ENCODE results near the gene RITA1.

Gene RITA1

DNA sequence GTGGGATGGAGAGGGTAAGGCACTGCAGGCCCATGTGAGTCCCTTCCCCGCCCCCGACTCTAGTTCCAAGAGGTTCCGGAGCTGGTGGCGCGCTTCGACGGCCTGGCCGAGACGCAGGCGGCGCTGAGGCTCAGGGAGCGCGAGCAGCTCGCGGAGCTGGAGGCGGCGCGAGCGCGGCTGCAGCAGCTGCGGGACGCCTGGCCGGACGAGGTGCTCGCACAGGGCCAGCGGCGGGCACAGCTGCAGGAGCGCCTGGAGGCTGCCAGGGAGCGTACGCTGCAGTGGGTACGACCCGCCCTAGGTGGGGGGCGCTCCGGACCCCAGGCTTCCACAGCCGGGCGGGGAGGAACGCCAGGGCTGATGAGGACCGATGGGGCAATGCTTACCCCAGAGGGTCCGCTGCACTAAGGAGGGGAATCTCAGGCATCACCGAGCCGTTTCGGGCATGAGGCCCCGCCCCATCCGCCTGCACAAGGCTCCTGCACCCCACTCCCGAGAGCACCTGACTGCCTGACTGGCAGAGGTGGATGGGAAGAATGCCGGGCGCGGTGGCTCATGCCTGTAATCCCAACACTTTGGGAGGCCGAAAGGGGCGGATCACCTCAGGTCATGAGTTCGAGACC, 31.1 kb upstream of the RITA1 start:
- no peak for FAIRE-seq

DNA sequence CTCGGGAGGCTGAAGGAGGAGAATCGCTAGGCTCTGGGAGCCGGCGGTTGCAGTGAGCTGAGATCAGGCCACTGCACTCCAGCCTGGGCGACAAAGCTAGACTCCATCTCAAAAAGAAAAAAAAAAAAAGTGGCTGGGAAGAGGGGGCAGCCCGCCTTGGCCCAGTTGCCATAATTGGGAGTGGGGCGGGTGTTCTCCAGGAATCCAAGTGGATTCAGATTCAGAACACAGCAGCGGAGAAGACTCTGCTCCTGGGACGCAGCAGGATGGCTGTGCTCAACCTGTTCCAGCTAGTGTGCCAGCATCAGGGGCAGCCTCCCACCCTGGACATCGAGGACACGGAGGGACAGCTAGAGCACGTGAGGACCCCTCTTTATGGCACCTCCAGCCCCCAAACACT, 30.5 kb upstream of the RITA1 start:
- FAIRE-seq = no peak

DNA sequence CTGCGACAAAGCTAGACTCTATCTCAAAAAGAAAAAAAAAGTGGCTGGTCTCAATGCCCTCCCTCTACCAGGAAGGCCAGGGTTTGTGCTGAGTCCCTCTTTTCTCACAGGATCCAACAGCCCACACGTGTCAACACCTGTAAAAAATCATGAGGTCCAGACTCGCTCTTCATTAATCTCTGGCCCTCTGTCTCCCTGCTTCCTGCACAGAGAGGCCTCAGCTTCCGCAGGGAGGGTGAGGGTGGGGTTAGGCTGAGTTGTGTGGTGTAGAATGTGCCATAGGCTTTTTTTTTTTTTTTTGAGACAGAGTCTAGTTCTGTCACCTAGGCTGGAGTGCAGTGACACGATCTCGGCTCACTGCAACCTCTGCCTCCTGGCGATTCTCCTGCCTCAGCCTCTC, 29.9 kb upstream of the RITA1 start:
- FAIRE-seq = no peak

DNA sequence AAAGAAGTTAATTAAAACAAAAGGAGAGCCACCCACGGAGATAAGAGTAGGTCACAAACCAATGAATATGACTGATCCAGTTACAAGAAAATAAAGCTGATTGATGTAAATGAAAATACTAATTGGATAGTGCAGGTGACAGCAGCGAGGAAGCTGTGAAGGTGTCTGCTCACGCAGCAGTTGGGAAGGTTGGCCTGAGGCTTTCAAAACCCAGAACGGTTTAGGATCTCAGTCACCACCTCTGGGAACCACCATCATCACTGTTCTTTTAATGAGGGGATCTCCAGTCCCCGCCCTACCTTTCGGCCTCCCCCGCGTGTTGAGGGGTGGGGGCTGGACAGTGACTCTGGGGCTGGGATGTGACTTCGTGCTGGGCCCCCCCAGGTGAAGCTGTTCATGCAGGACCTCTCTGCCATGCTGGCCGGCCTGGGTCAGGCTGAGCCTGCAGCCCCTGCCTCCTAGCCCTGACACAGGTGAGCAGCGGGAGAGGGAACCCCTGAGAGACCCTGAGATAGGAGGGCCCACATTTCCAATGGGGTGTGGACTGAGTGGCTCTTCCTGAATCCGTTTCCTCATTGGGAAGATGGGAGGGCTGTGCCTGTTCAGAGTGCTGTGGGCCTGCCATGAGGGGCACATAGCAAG, 28.2 kb upstream of the RITA1 start:
- FAIRE-seq = no peak

DNA sequence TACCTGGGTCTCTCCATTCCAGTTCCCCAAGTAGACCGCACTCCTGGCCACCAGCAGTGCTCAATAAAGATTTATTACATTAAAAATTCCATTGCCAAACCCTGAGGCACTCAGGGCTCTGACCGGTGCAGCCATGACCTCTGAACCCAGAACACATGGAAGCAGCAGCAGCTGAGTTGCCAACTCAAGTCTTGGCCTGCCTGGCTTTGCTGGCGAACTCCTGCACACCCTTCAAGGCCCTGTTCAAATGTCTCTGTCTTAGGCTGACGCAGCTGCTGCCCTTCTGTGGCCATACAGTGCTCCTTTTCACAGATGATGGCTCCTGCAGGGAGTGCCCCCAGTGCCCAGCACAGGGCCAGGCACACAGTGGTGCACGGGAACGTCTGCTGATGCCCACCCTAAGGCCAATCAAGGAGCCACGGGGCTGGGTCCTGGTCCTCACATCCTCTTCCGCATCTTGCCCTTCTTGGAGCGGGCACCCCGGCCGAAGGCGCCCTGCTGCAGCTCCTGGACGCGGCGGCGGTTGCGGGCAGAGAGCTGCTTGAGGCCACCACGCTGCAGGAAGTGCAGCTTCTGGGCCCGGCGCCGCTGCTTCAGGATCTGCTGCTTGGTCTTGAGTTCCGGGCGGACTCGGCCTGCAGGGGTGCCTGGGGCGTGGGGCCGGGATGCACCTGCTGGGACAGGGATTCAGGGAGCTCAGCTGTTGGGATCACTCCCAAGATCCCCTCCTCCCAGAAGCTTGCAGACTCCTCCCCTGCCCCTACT, 26.9 kb upstream of the RITA1 start:
- no peak for FAIRE-seq

DNA sequence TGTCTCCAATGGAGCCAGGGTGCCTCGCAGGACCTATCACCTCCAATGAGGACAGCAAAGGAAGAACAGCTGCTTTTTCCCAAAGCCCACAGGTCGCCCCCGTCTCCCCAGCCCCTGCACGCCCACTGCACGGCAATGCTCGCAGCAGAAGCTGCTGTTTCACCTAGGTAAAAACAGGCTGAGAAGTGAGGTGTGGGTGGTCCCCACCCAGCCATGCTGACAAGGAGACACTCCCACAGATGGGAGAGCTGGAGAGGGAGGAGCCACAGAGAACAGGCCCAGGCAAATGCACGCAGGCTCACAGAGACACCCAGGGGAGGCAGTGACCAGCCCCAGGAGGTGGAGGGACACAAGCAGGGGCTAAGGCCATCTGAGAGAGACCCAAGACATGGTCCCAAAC, 25.6 kb upstream of the RITA1 start:
- no peak for FAIRE-seq

DNA sequence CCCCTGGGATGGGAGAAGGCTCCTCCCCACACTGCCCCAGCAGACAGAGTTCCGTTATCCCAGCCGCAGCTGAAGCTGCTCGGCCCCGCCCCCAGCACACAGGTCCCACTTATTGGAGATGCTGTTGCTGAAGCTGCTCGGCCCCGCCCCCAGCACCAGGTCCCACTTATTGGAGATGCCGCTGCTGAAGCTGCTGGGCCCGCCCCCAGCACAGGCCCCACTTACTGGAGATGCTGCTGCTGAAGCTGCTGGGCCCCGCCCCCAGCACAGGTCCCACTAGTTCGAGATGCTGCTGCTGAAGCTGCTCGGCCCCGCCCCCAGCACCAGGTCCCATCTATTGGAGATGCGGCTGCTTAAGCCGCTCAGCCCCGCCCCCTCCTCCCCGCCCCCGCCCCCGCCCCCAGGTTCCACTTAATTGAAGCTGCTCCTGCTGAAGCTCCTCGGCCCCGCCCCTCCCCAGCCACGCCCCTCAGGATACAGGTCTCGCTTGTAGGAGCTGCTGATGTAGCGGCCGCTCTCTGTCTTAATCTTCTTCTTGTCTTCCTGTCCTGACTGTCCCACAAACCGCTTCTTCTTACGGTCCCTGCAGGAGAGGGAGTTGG, 24.0 kb upstream of the RITA1 start:
- peak; percentile 88 for FAIRE-seq

DNA sequence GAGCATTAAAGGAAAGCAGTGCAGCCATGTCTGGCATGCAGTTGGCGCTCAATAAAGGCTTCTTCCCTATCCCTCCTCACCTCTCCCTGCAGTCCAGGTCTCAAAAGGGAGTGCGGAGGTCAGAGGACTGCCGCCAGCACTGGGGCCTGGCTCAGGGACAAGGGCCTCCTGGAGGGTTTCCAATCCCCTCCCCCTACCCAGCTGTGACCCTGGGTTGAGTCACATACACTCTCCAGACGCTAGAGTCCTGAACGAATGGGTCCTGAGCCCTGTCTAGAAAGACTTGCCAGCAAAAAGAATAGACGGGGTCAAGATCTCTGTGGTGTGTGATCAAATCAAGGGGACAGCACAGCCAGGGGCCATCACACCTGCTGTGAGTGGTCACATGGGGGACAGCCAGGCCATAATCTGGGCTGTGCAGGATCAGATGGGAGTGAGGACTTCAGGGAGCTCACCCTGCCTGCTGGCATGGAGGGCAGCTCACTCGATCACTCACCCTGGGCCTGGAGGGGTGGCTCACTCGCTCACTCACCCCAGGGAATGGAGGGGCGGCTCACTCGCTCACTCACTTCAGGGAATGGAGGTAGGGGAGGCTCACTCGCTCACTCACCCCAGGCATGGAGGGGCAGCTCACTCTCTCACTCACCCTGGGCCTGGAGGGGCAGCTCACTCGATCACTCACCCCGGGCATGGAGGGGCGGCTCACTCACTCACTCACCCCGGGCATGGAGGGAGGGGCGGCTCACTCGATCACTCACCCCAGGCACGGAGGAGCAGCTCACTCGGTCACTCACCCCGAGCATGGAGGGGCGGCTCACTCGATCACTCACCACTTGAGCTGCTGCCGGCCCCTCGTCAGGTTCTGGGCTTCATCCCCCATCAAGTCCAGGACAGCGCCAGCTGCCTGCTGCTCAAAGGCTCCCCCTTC, 23.2 kb upstream of the RITA1 start:
- FAIRE-seq = no peak

DNA sequence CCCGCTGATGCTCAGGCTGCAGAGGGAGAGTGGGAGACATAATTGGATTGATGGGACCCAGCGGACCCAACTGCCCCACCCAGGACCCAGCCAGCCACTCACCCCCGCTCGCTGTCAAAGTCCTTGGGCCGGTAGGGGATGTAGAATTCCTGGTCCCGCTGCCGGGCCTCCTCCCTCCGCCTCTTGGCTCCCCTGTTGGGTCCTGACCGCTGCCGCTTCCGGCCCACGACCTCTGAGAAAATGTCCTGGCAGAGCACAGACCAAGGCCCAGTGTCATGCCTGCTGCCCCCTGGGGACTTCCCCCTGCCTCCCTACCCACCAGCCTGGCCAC, 22.5 kb upstream of the RITA1 start:
- FAIRE-seq = no peak

DNA sequence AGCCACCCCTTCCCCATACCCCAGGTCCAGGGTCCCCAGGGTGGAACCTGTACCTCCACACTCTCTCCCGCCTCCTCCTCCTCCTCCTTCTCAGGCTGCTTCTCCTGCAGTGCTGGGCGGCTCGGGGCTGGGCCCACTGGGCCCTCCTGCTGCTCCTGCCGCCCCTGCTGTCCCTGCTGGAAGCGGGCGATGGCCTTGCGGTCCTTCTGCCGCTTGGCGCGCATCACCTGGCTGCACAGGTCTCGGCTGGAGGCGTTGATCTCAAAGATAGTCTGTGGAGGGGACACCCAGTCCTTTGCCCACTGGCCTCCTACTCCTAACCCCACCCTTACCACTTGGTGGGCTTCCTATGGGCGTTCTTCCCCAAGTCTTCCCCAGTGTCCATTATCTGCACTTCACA, 21.5 kb upstream of the RITA1 start:
- no peak for FAIRE-seq

DNA sequence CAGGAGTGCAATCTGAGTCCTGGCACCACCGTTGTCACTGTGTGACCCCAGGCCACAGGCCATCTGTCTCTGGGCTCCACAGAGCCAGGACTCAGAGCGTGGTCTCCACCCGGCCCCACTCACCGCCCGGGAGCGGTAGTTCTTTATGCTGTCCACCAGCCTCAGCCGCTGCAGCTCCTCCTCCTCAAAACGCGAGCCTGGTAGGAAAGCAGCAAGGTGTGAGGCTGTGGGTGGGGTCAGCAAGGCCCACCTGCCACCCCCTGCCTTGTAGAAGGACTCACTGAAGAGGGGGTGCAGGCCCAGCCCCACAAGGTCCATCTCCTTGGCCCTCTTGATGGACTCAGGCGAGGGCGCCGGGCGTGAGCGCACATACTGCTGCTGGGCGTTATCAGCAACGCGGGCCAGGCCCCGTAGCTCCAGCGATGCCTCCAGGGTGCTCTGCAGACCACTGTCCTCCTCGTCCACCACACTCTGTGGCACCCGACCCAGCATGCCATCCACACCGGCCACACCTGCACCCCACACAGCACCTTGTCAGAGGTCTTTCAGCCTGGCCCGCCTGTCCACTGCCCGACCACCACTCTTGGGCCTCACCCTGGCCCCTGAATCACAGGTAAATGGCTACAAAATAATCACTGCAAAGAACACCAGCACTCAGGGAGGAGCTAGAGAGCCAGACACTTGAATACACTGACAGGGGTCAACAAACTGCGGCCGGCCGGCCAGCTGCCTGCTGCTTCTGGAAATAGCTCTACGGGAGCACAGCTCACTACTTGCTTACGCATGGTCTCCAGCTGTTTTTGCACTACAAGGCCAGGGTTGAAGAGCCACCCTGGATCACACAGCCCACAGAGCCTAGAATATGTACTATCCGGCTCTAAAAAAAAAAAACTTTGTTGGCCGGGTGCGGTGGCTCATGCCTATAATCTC, 19.7 kb upstream of the RITA1 start:
- FAIRE-seq = no peak

DNA sequence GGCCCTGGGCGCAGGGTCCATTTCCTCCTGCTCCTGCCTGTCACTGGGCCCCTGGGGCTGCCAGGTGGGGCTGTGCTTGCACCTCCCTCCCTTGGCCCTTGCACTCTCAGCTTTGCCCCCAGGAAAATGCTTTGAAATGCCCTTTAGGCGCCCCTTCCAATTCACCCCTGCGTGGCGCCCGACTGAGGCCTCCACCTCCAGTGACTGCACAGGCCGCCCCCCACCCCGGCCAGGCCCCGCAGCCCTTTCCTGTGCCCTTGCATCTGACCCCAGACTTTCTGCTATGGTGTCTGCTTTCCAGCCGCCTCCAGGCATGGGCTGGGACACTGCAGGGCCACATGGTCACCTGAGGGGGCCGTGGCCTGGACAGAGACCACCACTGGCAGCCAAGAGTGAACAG, 17.7 kb upstream of the RITA1 start:
- FAIRE-seq = no peak

DNA sequence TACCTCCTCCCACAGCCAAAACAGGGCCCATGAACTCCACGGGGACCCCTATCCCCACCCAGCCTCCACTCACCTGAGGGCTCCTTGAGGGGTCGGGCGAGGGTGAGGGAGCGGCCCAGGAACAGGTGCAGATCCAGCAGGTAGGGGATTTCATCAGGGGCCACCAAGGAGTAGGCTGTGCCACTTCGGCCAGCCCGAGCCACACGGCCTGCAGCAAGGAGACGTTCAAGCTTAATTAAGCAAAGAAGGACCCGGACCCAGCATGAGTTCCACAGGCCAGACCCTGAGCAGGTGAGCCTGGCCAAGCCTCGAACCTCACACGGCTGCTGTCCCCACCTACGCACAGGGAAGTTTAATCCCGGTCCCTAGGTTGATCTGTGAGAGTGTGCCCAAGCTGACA, 15.8 kb upstream of the RITA1 start:
- no peak for FAIRE-seq

DNA sequence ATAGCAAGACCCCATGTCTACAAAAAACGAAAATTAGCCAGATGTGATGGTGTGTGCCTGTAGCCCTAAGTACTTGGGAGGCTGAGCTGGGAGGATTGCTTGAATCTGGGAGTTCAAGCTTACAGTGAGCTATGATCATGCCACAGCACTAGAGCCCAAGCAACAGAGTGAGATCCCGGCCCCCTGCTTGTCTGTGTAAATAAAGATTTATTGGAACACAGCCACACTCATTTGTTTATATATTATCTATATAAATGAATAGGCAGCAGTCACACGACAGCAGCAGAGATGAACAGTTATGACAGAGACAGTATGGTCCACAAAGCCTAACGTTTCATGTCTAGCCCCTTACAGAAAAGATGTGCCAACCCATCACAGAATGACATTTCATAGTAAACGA, 15.1 kb upstream of the RITA1 start:
- no peak for FAIRE-seq

DNA sequence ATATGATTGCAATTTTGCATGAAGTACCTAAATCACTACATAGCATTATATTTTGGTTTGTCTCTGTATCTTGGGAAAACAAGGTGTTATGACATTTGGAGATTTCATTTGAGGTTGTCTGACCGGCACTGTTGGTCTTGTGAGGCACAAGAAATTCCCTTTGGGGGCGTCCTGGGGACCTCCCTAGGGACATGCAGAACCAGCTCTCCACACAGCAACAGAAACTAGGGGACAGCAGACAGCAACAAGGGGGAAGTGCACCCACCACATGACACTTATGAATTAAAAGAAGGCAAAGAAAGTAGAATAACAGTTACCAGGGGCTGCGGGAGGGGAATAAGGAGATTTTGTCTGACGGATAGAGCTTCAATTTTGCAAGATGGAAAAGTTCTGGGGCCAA, 14.6 kb upstream of the RITA1 start:
- FAIRE-seq = no peak

DNA sequence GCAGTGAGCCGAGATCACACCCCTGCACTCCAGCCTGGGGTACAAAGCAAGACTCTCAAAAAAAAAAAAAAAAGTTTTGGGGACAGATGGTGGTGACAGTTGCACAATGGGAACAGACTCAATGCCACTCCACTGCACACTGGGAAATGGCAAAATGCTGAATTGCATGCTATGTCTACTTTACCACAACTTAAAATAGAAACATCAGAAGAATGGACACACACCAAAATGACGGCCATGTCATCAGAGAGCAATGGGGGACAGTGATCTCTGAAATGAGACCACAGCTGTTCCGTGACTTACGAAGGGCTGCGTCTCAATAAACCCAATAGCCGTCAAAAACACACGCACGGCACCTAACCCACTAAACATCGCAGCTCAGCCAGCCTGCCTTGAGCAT, 14.0 kb upstream of the RITA1 start:
- no peak for FAIRE-seq

DNA sequence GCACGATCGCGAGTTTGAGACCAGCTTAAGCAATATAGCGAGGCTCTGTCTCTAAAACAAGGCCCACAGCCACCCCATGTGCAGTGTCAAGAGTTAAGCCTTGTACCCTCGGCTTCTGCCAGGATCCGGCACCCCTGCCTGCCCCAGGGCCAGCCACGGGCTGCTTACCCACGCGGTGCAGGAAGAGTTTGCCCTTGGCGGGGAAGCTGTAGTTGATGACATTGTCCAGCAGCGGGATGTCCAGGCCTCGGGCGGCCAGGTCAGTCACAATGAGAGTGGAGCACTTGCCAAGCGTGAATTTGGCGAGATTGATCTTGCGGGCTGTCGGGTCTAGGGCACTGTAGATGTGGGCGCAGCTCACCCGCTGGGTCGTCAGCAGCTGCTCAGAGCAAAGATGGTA, 13.3 kb upstream of the RITA1 start:
- no peak for FAIRE-seq

DNA sequence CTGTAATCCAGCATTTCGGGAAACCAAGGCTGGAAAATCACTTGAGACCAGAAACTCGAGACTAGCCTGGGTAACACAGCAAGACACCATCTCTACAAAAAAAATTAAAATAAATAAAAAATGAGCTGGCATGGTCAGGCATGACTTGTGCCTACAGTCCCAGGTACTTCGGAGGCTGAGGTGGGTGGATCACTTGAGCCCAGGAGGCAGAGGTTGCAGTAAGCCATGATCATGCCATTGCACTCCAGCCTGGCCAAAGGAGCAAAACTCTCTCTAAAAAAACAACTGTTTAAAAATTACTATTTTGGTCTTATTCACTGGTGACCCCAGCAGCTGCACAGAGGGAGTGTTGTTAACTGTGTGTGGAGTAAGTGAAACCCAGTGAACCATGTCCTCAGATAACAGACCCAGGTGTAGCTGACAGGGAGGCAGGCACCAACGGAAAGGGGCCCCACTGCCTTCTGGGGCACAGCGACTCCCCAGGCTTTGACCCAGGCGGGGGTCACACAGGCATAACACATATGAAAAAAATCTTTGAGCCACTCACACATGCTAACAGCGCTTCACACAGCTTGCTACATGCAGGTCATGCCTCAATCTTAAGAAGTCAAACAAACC, 12.3 kb upstream of the RITA1 start:
- no peak for FAIRE-seq

DNA sequence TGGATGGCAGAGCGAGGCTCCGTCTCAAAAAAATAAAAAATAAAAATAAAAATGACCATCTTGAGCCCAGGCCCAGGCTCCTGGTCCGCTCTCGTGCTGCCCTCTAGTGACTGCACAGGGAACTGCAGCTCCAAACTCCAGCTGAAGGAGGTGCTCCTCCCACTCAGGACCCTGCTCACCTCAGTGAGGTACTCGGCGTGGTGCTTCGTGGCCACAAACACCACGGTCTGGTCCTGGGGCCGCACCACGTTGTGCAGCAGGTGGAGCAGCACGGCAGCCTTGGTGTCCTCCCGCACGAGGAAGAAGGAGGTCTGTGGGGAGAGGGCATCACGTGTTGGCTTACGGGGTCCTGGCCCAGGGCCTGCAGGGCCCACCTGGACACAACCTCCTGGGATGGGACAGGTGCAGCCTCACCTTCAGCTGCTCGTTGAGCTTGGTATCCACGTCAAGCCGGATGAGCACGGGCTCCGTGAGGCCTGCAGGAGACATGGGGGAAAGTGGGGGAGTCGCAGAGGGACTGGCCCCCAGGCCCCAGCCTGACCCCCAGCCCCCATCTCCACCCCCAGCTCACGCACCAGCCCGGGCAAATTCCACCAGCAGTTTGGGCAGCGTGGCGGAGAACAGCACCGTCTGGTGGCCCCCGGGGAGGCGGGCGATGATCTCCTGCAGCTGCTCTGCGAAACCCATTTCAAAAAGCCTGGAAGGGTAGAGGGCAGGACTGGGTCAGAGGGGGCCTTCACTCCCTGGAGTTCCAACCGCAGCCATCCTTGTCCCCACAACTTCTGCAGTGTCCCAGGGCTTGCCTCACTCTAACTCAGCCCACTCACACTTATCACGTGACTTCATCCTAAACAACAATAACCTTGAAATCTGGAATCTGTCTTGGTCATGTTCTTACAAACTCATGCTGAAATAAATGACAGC, 10.8 kb upstream of the RITA1 start:
- FAIRE-seq = no peak

DNA sequence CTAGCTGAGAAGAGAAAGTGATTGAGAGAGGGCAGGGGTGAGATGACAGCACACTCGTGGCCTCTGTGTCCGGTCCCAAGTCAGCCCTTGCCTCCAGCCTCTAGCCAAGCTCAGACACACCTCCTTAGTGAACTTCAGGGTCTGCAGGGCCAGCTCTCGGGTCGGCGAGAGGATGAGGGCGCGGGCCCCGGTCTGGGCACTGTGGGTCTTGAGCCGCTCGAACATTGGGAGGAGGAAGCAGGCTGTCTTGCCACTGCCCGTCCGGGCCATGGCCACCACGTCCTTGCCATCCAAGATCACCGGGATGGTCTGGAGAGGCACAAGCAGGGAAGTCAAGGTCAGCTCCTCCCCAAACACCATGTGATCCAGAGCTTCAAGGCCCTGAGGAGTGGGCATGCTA, 6.5 kb upstream of the RITA1 start:
- no peak for FAIRE-seq

All from G401.6 (cell line).